C4-2B (cell line): ENCODE data around the gene LBX2.

ENCODE experiments used
- CTCF ChIP-seq: fragments of 450-650 bp; conservative IDR thresholded peaks from 2 replicates; pipeline ENCODE4 v1.5.1; 2017; ENCODE audit warnings: mild to moderate bottlenecking
- ZFX ChIP-seq: fragments of 450-650 bp; IDR thresholded peaks from 2 replicates; pipeline ENCODE4 v1.6.1; 2017

GRCh38 chr2:74505448-74506246 lies 6.2 kb upstream of the LBX2 start:
- TF ChIP-seq CTCF (no peak), ZFX (no peak)
